Right lobe of liver (tissue), 6 donors: ENCODE measurements around the gene CA12. TPM values are rescaled to one million over a fixed set of nuclear protein-coding genes. Genes with fewer than 3 reads are reported as not detected.
A peak's percentile ranks its signal among the peaks of the same experiment; 100 is the strongest.
"Not testable (repeated sequence)": the region's sequence is repeated elsewhere in the genome, so short reads cannot be mapped to it uniquely, and the experiment has no call there.

ENCODE experiments used
- ATAC-seq, 4 donors: fragments of 200-7000 bp; cut with Tn5 transposase; one replicate each; pipeline ENCODE4 v1.9.1; 2020; ENCODE audit warnings: mild to moderate bottlenecking in 4 of 4, moderate library complexity in 4 of 4
- DNase-seq, 3 donors: peaks; one replicate each; pipeline ENCODE4 v3.0.0-alpha.2; 2020
- H3K27ac ChIP-seq, 3 donors: fragments of 200-600 bp; one replicate each; pipeline ENCODE4 v1.8.0; 2022
- H3K27me3 ChIP-seq, 2 donors: fragments of 200-600 bp; one replicate each; pipeline ENCODE4 v1.8.0; 2022
- H3K36me3 ChIP-seq, 4 donors: fragments of 200-600 bp; sonication (generic) in 1 of 4; one replicate each; pipeline versions ENCODE4 v1.5.1 to v1.8.0; 2017 to 2022; ENCODE audit warnings: control low read depth in 1 of 4
- H3K4me1 ChIP-seq, 4 donors: fragments of 200-600 bp; sonication (generic) in 1 of 4; one replicate each; pipeline versions ENCODE4 v1.5.1 to v1.8.0; 2017 to 2022; ENCODE audit warnings: control low read depth in 1 of 4
- H3K4me3 ChIP-seq, 3 donors: fragments of 200-600 bp; one replicate each; pipeline ENCODE4 v1.8.0; 2022
- H3K9me3 ChIP-seq, 4 donors: fragments of 200-600 bp; sonication (generic) in 1 of 4; one replicate each; pipeline versions ENCODE4 v1.5.1 to v1.8.0; 2017 to 2022; ENCODE audit warnings: control low read depth in 1 of 4
- POLR2A ChIP-seq: fragments of 450-650 bp; IDR thresholded peaks from one replicate; pipeline ENCODE4 v1.6.1; 2017; ENCODE audit warnings: antibody characterized with exemption, mild to moderate bottlenecking
- WGBS: methylation state at CpG from one replicate; pipeline ENCODE4 v1.1.6; 2018; ENCODE audit warnings: low coverage, low lambda C conversion rate; ENCODE audit not compliant: insufficient coverage; ENCODE audit errors: missing lambda C conversion rate; 5-methylcytosine and 5-hydroxymethylcytosine counted together
- intact Hi-C, 2 donors: fragments of 100-400 bp; cut with DNase I; formaldehyde crosslinking; loops; one replicate each; pipeline versions ENCODE4 v1.11.2 to v1.14.1; 2022
- total RNA-seq, 6 experiments: library from RNA; depleted of rRNA in 2 of 6; stranded (reverse); fragments of >200 nt in 2 of 6; fragmentation: NEBNext Ultra II Directional in 3 of 6; extraction: Animal tissue kit (Norgen Biotek cat#: 25700) in 3 of 6; gene quantifications; one replicate each; pipeline versions ENCODE4 v1.1.0 to v1.2.4, GENCODE V29; 2016 to 2023
- TF ChIP-seq, protein P1 (sequence below), 4 donors: fragments of 200-600 bp in 3 of 4; fragments of 450-650 bp in 1 of 4; IDR thresholded peaks; one replicate each; pipeline versions ENCODE4 v1.5.1 to v1.8.0; 2016 to 2022; ENCODE audit warnings: antibody characterized with exemption in 4 of 4, mild to moderate bottlenecking in 2 of 4
- donor health status: DM: no; HTN: yes; CAD: no.
- donor health status: DM: no; HTN: no; CAD: no.
- donor health status: DM: no; HTN: no; CAD: no.
- donor health status: DM: no; HTN: yes; CAD: no.
- donor health status: DM: no; HTN: yes; CAD: no.

CA12 gene
- total RNA-seq, 6 experiments from 2014 or later = 0.02 to 18.3 (median 1.4) TPM

DNA sequence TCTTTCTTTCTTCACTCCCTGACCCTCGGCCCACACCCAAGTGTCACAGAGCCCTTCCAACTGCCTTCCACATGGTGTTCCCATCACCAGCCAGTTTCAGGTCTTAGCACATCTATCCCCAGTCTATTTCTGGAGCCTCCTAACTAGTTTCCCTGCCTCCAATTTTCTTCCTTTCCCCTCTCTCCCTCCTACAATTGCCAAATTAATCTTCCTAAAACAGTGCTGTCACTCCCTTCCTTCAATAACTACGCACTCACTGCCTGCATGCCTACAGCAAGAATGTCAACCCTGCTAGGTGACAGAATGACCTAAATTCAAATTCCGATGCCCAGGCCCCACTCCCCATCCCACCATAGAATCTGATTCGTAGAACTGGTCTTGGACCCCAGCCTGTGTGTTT is 36.1 kb upstream of the CA12 start:
- DNase-seq = peak in 1 of 3 donors; percentile 2
- WGBS = 94% methylated on average over 4 of the region's 4 CpGs
- H3K27ac ChIP-seq = no peak overlapping the region
- no peaks in the 10 kb centered on the region for H3K36me3 ChIP-seq
- intact Hi-C loops = no loop called here
- H3K4me1 ChIP-seq = no peaks in the 10 kb centered on the region
- no peaks in the 10 kb centered on the region for H3K9me3 ChIP-seq
- TF ChIP-seq, protein P1, sequence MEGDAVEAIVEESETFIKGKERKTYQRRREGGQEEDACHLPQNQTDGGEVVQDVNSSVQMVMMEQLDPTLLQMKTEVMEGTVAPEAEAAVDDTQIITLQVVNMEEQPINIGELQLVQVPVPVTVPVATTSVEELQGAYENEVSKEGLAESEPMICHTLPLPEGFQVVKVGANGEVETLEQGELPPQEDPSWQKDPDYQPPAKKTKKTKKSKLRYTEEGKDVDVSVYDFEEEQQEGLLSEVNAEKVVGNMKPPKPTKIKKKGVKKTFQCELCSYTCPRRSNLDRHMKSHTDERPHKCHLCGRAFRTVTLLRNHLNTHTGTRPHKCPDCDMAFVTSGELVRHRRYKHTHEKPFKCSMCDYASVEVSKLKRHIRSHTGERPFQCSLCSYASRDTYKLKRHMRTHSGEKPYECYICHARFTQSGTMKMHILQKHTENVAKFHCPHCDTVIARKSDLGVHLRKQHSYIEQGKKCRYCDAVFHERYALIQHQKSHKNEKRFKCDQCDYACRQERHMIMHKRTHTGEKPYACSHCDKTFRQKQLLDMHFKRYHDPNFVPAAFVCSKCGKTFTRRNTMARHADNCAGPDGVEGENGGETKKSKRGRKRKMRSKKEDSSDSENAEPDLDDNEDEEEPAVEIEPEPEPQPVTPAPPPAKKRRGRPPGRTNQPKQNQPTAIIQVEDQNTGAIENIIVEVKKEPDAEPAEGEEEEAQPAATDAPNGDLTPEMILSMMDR (IDR thresholded peaks at IDR 0.05) = no peak
- TF ChIP-seq POLR2A = no peak
- no peak overlapping the region for H3K4me3 ChIP-seq
- no peaks in the 10 kb centered on the region for H3K27me3 ChIP-seq
- ATAC-seq = no peak

DNA sequence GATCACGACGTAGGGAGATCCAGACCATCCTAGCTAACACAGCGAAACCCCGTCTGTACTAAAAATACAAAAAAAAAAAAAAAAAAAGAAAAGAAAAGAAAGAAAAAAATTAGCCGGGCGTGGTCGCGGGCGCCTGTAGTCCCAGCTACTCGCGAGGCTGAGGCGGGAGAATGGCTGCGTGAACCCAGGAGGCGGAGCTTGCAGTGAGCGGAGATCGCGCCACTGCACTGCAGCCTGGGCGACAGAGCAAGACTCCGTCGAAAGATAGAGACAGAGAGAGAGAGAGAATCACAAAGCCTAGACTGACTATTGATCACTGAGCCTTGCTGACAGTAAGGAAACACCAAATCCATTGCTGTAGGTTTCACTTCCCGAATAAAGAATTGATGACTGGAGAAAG is 35.6 kb upstream of the CA12 start:
- H3K27me3 ChIP-seq, intact Hi-C loops, H3K9me3 ChIP-seq, ATAC-seq, H3K4me3 ChIP-seq, H3K27ac ChIP-seq, H3K36me3 ChIP-seq, H3K4me1 ChIP-seq: not testable (repeated sequence)
- 99% methylated on average over 17 of the region's 21 CpGs for whole genome bisulfite sequencing
- peak in 1 of 3 donors; percentile 32 for DNase-seq

DNA sequence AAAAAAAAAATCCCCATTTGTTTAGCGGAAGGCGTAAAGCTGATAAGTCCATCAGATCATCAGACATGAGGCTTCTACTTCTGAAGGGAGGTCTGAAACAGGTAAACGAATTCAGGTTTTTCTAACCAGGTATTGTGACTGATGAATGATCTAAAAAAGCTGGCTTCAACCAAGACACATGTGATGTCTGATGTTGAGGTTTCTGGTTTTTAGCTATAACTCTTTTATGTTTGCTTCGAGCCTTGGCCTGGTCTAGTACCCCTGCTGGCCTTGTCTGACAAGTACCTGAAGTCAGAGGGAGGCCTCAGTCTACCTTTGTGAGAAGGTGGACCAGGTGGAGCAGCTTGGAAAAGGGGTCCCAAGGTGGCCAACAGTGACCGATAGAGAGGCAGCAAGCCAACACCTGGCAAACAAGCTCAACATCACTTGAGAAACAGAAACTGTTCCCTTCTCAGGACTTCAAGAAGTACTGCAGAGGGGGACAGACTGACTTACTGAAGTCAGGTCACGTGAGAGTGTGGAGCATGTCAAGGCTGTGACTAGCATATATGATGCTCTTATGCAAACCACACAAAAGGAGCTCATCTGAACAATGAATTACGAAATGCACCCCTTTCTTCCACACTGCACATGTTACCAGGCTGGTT is 33.0 kb upstream of the CA12 start:
- 82% methylated on average over 4 of the region's 7 CpGs for WGBS
- Histone ChIP-seq H3K27ac (no peak overlapping the region), H3K4me1 (no peaks in the 10 kb centered on the region), H3K36me3 (no peaks in the 10 kb centered on the region), H3K9me3 (no peaks in the 10 kb centered on the region), H3K4me3 (no peak overlapping the region), H3K27me3 (no peaks in the 10 kb centered on the region)
- no peak for TF ChIP-seq POLR2A
- TF ChIP-seq, protein P1 (IDR thresholded peaks at IDR 0.05) = no peak
- DNase-seq (peak in 1 of 3 donors; percentile 17), ATAC-seq (no peak)
- intact Hi-C loops = no loop called here

DNA sequence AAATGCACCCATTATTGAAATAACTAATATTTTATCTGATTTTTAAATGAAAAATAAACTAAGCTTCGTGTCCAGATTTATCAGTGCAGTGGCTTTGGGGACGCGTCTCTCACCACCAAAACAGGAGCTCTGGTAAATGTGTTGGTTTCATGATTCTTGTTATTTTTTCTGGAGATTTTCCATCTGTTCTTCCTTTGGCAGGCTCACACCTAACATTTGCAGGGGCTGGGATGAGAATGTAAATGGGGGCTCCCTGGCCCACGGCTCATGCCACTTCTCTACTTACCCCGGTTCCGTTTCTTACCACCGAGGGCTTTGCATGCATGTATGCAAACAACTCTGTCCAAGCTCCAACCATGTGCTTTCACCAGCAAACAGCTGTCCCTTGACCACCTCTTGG is 30.9 kb upstream of the CA12 start:
- WGBS = 82% methylated on average over 4 of the region's 7 CpGs
- H3K27me3 ChIP-seq = no peaks in the 10 kb centered on the region
- intact Hi-C loops = no loop called here
- DNase-seq = peak in 1 of 3 donors; percentile 31
- ATAC-seq = no peak
- TF ChIP-seq, protein P1 (IDR thresholded peaks at IDR 0.05) = no peak
- TF ChIP-seq POLR2A = no peak
- H3K36me3 ChIP-seq = no peaks in the 10 kb centered on the region
- no peak overlapping the region for H3K4me3 ChIP-seq
- no peaks in the 10 kb centered on the region for H3K9me3 ChIP-seq
- no peak overlapping the region for H3K27ac ChIP-seq
- no peaks in the 10 kb centered on the region for H3K4me1 ChIP-seq

DNA sequence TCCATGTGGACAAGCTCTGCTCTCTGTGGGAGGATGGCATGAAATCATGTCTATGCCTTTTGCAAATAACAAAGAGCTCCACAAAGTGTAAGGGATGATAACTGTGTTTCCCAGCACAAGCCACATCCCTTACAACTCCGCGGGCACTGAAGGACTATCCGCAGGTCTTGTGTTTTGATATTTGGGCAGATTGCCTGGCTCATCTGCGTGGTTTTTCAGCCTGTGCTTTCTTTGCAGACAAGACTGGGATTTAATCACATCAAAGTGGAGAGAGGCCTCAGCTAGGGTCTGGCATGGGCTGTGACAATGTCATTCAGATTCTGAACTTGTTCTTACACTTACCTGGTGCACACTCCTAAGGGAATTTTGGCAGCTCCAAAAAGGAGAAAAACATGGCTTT is 30.2 kb upstream of the CA12 start:
- TF ChIP-seq, protein P1 (IDR thresholded peaks at IDR 0.05) = no peak
- TF ChIP-seq POLR2A = no peak
- 70% methylated on average over 2 of the region's 4 CpGs for WGBS
- Histone ChIP-seq H3K4me3 (no peak overlapping the region), H3K9me3 (no peaks in the 10 kb centered on the region), H3K4me1 (no peaks in the 10 kb centered on the region), H3K27me3 (no peaks in the 10 kb centered on the region), H3K36me3 (no peaks in the 10 kb centered on the region), H3K27ac (no peak overlapping the region)
- intact Hi-C loops = no loop called here
- DNase-seq = no peak
- no peak for ATAC-seq
